ENCODE results near the gene SRP9.
"Not testable (repeated sequence)": the region's sequence is repeated elsewhere in the genome, so short reads cannot be mapped to it uniquely, and the experiment has no call there.

The SRP9 gene

DNA sequence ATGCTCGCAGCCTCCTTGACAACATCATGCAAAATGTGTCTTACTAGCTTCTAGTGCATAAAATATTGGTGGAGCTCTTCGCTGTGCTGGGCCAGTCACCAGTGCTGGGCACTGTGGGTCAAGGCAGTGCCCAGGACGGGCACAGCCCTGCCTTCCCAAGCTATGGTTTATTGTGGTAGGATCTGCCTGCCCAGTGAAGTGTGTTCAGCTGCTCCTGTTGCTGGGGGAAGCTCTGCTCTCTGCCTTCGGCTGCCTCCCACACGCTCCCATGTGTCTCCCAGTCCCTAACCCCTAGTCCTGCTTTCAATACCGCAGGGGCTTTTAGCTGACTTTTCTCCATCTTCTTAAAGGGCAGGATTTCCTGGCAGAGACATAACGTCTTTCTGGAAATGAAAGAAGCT lies 48.0 kb downstream of the SRP9 start:
- TF ChIP-seq, protein P1, sequence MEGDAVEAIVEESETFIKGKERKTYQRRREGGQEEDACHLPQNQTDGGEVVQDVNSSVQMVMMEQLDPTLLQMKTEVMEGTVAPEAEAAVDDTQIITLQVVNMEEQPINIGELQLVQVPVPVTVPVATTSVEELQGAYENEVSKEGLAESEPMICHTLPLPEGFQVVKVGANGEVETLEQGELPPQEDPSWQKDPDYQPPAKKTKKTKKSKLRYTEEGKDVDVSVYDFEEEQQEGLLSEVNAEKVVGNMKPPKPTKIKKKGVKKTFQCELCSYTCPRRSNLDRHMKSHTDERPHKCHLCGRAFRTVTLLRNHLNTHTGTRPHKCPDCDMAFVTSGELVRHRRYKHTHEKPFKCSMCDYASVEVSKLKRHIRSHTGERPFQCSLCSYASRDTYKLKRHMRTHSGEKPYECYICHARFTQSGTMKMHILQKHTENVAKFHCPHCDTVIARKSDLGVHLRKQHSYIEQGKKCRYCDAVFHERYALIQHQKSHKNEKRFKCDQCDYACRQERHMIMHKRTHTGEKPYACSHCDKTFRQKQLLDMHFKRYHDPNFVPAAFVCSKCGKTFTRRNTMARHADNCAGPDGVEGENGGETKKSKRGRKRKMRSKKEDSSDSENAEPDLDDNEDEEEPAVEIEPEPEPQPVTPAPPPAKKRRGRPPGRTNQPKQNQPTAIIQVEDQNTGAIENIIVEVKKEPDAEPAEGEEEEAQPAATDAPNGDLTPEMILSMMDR (IDR thresholded peaks at IDR 0.05; ENCODE audit: low read depth, low read length, missing control alignments): no peak

DNA sequence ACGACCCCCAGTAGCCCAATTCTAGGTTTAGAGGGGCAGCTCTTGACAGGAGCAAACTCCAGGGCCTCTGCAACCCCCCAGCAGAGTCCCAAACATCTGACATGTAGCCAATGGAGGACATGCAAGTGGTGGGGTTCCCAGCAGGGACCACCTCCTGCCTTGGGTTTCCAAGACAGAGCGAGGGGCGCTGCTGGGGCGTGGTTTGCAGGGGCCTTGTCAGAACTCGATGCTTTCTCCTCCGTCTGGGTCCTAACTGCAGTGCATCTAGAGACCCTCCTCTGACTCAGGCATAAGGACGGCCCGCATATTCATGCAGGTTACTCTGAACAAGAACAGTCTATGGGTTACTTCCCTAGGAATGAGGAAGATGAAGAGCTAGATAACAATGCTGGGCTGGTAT lies 49.5 kb downstream of the SRP9 start:
- no peak overlapping the region for H3K4me3 ChIP-seq (ENCODE audit: low read depth, low read length)
- no peak for DNase-seq (ENCODE audit: low read depth)
- TF ChIP-seq, protein P1 (IDR thresholded peaks at IDR 0.05; ENCODE audit: low read depth, low read length, missing control alignments): no peak

More for the DNA sequence above, 48.0 kb downstream of the SRP9 start:
- no peak overlapping the region for H3K4me3 ChIP-seq (ENCODE audit: low read depth, low read length)
- no peak for DNase-seq (ENCODE audit: low read depth)

DNA sequence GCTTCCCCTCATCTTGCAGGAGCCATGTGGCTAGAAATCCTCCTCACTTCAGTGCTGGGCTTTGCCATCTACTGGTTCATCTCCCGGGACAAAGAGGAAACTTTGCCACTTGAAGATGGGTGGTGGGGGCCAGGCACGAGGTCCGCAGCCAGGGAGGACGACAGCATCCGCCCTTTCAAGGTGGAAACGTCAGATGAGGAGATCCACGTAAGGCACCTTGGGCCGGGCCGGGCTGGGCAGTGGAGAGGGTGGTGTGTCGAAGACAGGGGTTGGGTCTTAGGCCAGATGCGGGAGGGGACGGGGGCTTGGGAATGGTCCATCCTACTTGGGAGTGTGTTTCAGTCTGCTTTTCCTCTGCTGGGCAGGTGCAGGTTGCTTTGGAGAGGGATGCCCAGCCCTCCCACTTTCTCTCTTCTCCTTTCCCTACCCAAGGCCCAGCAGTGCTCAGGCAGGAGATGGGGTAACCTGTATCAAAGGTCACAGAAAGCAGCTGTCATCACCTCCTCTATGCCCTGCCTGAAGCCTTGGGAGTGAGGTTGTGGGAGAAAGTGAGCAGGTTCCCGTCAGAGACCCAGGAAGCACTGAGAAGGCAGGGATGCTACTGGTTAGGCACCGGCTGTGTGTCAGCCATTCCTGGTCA lies 51.2 kb downstream of the SRP9 start:
- DNase-seq (ENCODE audit: low read depth): no peak
- H3K4me3 ChIP-seq (ENCODE audit: low read depth, low read length): no peak overlapping the region
- TF ChIP-seq, protein P1 (IDR thresholded peaks at IDR 0.05; ENCODE audit: low read depth, low read length, missing control alignments): no peak

DNA sequence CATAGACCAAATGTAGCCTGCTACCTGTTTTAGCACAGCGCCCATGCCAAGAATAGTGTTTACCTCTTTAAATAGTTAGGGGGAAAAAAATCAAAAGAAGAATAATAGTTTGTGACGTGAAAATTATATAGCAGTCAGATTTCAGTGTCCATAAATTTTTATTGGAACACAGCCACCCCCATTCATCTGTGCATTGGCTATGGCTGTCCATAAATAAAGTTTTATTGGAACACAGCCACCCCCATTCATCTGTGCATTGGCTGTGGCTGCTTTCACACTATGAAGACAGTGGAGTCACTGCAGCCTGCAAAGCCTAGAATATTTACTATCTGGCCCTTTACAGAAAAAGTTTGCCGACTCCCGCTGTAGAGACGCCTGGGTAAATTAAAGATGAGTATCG lies 53.2 kb downstream of the SRP9 start:
- TF ChIP-seq, protein P1 (IDR thresholded peaks at IDR 0.05; ENCODE audit: low read depth, low read length, missing control alignments): no peak
- no peak overlapping the region for H3K4me3 ChIP-seq (ENCODE audit: low read depth, low read length)
- no peak for DNase-seq (ENCODE audit: low read depth)

DNA sequence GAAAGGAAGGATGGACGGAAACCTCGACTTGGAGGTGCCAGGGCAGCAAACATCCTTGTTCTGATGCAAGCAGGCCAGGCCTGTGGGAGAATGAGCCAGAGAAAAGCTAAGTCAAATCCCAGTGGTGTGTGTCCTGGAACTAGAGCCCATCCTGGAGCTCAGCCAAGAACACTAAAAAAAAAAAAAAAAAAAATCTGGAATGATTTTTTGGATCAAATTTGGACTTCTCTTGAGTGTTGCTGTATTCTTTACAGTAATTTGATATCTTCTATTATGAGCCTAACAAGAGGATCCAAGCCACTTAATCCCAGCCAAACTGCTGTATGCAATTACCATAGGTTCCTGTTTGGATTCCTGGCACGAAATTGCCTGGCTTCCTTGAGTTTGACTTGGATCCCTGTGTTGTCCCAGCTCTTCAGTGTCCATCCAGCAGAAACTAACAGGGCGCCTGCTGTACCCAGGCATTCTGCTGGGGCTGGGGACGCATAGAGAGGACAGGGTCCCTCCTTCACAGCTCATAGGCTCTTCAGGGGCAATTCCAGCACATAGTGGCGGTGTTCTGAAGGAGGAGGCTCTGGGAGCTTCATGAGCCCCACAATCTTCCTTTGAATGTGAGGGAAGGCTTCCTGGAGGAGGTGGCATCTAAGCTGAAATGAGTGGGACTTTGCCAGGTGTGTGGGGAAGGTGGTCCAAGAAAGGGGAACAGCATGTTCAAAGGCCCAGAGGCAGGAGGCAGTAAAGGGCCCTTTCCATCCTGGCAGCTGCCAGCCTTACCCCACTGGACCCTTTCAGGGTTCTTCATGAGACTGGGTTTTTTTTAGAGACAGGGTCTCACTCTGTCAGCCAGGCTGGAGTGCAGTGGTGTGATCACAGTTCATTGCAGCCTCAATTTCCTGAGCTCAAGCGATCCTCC lies 57.0 kb downstream of the SRP9 start:
- no peak for DNase-seq (ENCODE audit: low read depth)
- TF ChIP-seq, protein P1 (IDR thresholded peaks at IDR 0.05; ENCODE audit: low read depth, low read length, missing control alignments): no peak
- no peak overlapping the region for H3K4me3 ChIP-seq (ENCODE audit: low read depth, low read length)

DNA sequence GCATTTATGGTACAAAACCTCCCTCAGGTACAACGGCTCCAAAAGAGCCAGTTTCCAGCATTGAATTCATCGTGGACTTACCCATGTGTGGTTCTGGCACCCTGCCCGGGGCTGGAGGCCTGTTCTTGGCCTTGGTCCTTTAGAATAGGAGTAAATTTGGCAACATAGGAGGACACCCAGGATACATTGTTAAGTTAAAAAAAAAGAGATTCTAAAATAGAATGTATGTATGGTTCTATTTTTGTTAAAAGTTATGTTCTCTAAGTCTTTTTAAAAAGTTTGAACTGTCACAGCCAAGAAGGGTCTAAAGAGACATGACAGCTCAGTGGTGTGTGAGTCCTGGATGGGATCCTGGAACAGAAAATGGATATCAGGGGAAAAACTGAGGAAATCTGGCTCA lies 58.2 kb downstream of the SRP9 start:
- no peak overlapping the region for H3K4me3 ChIP-seq (ENCODE audit: low read depth, low read length)
- DNase-seq (ENCODE audit: low read depth): no peak
- TF ChIP-seq, protein P1 (IDR thresholded peaks at IDR 0.05; ENCODE audit: low read depth, low read length, missing control alignments): no peak

DNA sequence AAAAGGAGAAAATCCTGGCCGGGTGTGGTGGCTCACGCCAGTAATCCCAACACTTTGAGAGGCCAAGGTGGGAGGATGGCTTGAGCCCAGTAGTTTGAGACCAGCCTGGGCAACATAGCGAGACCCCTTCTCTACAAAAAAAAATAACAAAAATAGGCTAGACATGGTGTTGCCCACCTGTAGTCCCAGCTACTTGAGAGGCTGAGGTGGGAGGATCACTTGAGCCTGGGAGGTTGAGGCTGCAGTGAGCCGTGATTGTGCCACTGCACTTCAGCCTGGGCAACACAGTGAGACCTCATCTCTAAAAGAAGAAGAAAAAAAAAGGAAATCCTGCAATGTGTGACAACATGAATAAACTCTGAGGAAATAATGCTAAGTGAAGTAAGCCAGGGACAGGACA lies 58.7 kb downstream of the SRP9 start:
- DNase-seq (ENCODE audit: low read depth); H3K4me3 ChIP-seq (ENCODE audit: low read depth, low read length): not testable (repeated sequence)
